Breast epithelium (tissue), 3 donors: ENCODE results near the gene UPK1B.

Experiments used
- CTCF ChIP-seq, 3 donors: fragments of 450-650 bp; IDR thresholded peaks; one replicate each; pipeline ENCODE4 v1.5.1; 2016 to 2017; ENCODE audit warnings: antibody characterized with exemption in 3 of 3, mild to moderate bottlenecking in 3 of 3, moderate library complexity in 3 of 3
- POLR2A ChIP-seq: fragments of 450-650 bp; IDR thresholded peaks from one replicate; pipeline ENCODE4 v1.6.1; 2016; ENCODE audit warnings: antibody characterized with exemption, mild to moderate bottlenecking, moderate library complexity

GRCh38 chr3:119236756-119237155 is 63.4 kb downstream of the UPK1B start:
- TF ChIP-seq CTCF (IDR thresholded peaks at IDR 0.05): no peak
- TF ChIP-seq POLR2A: no peak
